HG03520 (cell line): ENCODE results near the gene S100G.
"Not testable (repeated sequence)": the region's sequence is repeated elsewhere in the genome, so short reads cannot be mapped to it uniquely, and the experiment has no call there.

Experiments
- ATAC-seq: cut with Tn5 transposase; IDR thresholded peaks from one replicate; pipeline ENCODE4 v1.9.1; 2021; ENCODE audit warnings: mild to moderate bottlenecking, moderate library complexity; ENCODE audit not compliant: unreplicated experiment

The S100G gene

GRCh38 chrX:16649858-16650257 lies at the start of gene S100G:
TSS of gene S100G (plus strand) at chrX:16650158. CDS start at chrX:16651007, 849 bp downstream.
- ATAC-seq, result no peak

DNA sequence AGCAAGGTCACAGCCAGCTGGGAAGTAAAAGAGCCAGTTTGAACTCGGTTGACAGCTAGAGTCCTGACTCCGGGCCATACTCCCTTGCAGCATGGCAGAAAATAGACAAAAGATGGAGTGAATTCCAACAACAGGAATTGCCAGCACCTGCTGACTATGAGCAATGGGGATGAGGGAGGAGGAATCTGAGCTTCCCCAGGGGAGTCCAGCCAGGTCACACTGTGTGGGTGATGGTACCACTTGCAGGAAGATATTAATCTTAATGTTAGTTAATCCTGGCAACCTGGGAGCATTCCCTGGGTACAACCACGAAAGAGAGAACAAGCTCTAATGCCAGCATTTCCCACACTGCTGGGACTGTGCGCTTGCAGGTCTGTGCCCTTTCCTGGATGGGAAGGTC lies 48.1 kb upstream of the S100G start:
- no peak for ATAC-seq

DNA sequence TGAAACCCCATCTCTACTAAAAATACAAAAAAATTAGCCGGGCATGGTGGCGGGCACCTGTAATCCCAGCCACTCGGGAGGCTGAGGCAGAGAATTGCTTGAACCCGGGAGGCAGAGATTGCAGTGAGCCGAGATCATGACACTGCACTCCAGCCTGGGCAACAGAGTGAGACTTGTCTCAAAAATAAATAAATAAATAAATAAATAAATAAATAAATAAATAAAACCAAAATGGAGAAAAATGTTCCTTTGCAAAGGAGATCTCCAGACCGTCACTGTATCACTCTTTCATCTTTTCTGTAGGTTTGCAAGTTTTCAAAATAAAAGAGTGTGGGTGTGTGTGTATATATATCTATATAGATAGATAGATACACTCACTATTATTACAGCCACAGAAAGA lies 46.7 kb upstream of the S100G start:
- ATAC-seq, result not testable (repeated sequence)

GRCh38 chrX:16603822-16604221 lies 46.1 kb upstream of the S100G start:
- ATAC-seq, result no peak

GRCh38 chrX:16604337-16604736 lies 45.6 kb upstream of the S100G start:
- ATAC-seq, result no peak

DNA sequence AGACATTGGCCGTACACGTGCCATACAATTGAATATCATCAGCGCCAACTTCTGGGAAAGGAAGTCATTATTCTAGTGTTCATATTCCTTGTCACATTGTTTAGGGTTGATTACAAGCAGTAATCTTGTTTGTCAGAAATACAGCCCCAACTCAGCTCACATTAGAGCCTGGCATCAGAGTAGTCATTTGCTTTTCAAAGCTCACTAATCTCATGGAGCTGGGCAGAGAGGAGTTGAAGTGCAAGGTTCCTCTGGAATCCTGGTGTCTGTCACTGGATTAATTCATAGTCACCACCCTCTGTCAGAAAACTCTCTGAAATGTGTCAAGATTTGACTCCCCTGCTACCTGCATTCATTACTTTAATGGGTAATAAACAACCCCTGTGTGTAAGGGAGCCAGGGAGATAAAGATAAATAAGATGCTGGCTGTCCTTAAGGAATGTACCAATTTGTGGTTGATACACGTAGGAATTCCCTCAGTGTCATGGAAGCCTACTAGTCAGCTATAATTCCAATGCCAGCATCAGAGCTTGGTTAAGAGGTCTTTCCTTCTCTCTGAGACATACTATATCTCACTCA lies 43.7 kb upstream of the S100G start:
- ATAC-seq, result no peak

- no peak for ATAC-seq
Observed at GRCh38 chrX:16610121-16610621, 39.8 kb upstream of the S100G start.

- ATAC-seq, result not testable (repeated sequence)
Observed at GRCh38 chrX:16610654-16611053, 39.3 kb upstream of the S100G start.

- ATAC-seq, result no peak
Observed at GRCh38 chrX:16612257-16612897, 37.6 kb upstream of the S100G start.

DNA sequence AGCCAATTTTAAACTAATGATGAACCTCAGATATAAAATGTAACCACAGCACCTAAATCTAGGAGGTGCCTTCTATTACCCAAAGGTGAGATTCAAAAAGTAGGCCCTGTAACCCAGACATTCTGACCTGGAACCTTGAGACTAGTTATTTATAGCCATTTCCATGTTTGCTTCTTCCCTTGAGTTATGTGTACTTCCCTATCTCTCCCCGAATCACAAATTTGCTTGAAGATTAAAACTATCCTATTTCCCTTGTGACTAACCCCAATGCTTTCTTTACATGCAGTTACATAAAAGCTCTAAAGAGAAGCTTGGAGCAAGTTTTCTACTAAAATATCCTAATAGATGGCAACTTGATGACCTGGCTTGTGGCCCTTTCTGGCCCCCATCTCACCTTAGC lies 32.6 kb upstream of the S100G start:
- ATAC-seq, result no peak

DNA sequence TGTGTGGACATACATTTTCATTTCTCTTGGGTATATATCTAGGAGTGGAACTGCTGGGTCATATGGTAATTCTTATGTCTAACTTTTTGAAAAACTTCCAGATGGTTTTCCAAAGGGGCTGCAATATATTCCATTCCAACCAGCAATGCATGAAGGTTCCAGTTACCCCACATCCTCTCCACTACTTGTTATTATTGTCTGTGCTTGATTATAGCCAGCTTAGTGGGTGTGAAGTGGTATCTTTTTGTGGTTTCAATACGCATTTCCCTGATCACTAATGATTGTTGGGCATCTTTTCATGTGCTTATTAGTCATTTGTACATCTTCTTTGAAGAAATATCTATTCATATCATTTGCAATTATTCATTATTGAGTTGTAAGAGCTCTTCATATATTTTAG lies 31.5 kb upstream of the S100G start:
- no peak for ATAC-seq

DNA sequence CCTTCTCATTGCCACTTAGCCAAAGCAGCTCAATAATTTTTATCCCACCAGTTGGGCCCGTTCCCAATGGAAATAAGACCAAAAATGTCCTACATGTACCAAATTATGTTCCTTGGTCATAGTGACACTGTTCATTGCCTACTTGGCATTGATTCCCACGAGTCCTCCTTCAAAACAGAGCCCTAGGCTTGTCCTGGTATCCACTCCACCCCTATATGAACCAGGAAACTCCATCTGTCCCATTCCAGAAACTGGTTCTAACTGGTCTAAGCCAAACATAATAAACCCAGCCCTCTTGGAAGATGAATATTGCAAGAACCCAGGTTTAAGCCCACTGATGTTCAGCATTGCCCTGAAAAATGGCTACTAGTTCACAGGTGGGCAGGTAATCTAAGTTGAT lies 30.9 kb upstream of the S100G start:
- no peak for ATAC-seq

DNA sequence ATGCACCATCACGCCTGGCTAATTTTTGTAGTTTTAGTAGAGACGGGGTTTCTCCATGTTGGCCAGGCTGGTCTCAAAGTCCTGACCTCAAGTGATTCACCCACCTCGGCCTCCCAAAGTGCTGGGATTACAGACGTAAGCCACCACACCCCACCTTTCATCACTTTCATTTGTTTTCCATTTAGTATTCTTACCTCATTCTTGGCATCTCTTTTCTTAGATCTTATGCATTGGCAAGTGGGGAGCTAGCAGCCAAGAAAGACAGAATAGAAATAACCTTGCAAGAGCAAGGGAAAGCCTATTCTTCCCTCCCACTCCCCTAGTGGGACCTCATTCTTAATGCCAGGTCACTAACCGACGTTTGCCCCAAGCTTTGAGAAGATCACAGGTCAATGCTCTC lies 21.4 kb upstream of the S100G start:
- not testable (repeated sequence) for ATAC-seq

GRCh38 chrX:16628946-16629595 lies 20.9 kb upstream of the S100G start:
- no peak for ATAC-seq

- no peak for ATAC-seq
Observed at GRCh38 chrX:16629909-16630308, 20.0 kb upstream of the S100G start.

- ATAC-seq, result no peak
Observed at GRCh38 chrX:16633754-16634153, 16.2 kb upstream of the S100G start.

GRCh38 chrX:16635040-16635439 lies 14.9 kb upstream of the S100G start:
- no peak for ATAC-seq

DNA sequence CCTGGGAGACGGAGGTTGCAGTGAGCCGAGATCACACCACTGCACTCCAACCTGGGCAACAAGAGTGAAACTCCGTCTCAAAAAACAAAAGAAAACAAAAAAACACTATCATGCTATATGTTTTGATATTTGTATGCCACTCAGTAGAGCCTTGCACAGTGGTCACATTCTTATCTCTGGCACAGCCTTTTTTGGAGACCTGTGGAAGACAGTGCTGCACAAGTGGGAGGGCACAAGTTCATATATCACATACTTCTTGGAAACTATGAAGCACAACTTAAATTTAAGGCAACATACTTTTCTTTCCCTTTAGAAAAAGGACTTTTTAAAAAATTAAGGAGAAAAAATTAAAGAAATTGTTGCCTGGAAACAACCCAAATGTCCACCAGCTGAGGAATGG lies 14.4 kb upstream of the S100G start:
- no peak for ATAC-seq

- ATAC-seq, result no peak
Observed at GRCh38 chrX:16638533-16638932, 11.4 kb upstream of the S100G start.

- no peak for ATAC-seq
Observed at GRCh38 chrX:16639966-16640365, 10.0 kb upstream of the S100G start.

GRCh38 chrX:16640823-16641222 lies 9.1 kb upstream of the S100G start:
- ATAC-seq, result no peak

GRCh38 chrX:16643176-16643575 lies 6.8 kb upstream of the S100G start:
- no peak for ATAC-seq
